ENCODE measurements around the gene ABAT.

GRCh38 chr16:8646326-8647053 lies 27.9 kb upstream of the ABAT start:
- TF ChIP-seq, protein P1, sequence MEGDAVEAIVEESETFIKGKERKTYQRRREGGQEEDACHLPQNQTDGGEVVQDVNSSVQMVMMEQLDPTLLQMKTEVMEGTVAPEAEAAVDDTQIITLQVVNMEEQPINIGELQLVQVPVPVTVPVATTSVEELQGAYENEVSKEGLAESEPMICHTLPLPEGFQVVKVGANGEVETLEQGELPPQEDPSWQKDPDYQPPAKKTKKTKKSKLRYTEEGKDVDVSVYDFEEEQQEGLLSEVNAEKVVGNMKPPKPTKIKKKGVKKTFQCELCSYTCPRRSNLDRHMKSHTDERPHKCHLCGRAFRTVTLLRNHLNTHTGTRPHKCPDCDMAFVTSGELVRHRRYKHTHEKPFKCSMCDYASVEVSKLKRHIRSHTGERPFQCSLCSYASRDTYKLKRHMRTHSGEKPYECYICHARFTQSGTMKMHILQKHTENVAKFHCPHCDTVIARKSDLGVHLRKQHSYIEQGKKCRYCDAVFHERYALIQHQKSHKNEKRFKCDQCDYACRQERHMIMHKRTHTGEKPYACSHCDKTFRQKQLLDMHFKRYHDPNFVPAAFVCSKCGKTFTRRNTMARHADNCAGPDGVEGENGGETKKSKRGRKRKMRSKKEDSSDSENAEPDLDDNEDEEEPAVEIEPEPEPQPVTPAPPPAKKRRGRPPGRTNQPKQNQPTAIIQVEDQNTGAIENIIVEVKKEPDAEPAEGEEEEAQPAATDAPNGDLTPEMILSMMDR (IDR thresholded peaks at IDR 0.05 in 4 of 5, conservative IDR thresholded peaks at IDR 0.05 in 1 of 5) = no peak
- TF ChIP-seq POLR2A (IDR thresholded peaks at IDR 0.05) = no peak

All from gastrocnemius medialis (tissue), 4 donors.